Adrenal gland (tissue), 12 donors: Measurements from ENCODE around the gene C15orf39. TPM values are rescaled to one million over a fixed set of nuclear protein-coding genes. Genes with fewer than 3 reads are reported as not detected.

Experiments
- DNase-seq, 7 donors: peaks; one replicate each; pipeline ENCODE4 v3.0.0-alpha.2; 2019 to 2020
- H3K27ac ChIP-seq, 5 donors: fragments of 200-600 bp; sonication (generic) in 4 of 5; 1 replicate in 3 of 5; 2 replicates in 2 of 5; pipeline versions ENCODE4 v1.5.1 to v1.8.0; 2016 to 2020; ENCODE audit warnings: mild to moderate bottlenecking in 1 of 5
- H3K27me3 ChIP-seq: fragments of 200-600 bp; 2 replicates; pipeline ENCODE4 v1.8.0; 2021
- H3K36me3 ChIP-seq, 2 donors: fragments of 200-600 bp; replicated peaks in 1 of 2; 1 replicate in 1 of 2; 2 replicates in 1 of 2; pipeline versions ENCODE4 v1.5.1 to v1.8.0; 2018 to 2022
- H3K4me1 ChIP-seq, 2 donors: fragments of 200-600 bp; replicated peaks in 1 of 2; 1 replicate in 1 of 2; 2 replicates in 1 of 2; pipeline versions ENCODE4 v1.5.1 to v1.8.0; 2018 to 2021
- H3K4me3 ChIP-seq, 4 donors: fragments of 200-600 bp; sonication (generic) in 3 of 4; one replicate each; pipeline ENCODE4 v1.5.1; 2016 to 2018
- H3K9me3 ChIP-seq, 3 donors: fragments of 200-600 bp; sonication (generic) in 1 of 3; replicated peaks in 1 of 3; 1 replicate in 2 of 3; 2 replicates in 1 of 3; pipeline versions ENCODE4 v1.5.1 to v1.8.0; 2016 to 2021
- CTCF ChIP-seq, 6 experiments: fragments of 450-650 bp in 4 of 6; fragments of 200-600 bp in 2 of 6; sonication (generic) in 1 of 6; IDR thresholded peaks; 1 replicate in 5 of 6; 2 replicates in 1 of 6; pipeline versions ENCODE4 v1.5.1 to v1.8.0; 2016 to 2021; ENCODE audit warnings: antibody characterized with exemption in 6 of 6, mild to moderate bottlenecking in 2 of 6, moderate library complexity in 1 of 6
- POLR2A ChIP-seq, 2 donors: fragments of 450-650 bp; IDR thresholded peaks; one replicate each; pipeline ENCODE4 v1.6.1; 2017; ENCODE audit warnings: antibody characterized with exemption in 2 of 2, mild to moderate bottlenecking in 2 of 2, moderate library complexity in 1 of 2
- WGBS, 4 donors: extraction: QIAGEN DNeasy Blood & Tissue Kit in 2 of 4; methylation state at CpG; one replicate each; pipeline versions ENCODE4 v1.1.5 to v1.1.7; 2013 to 2017; 5-methylcytosine and 5-hydroxymethylcytosine counted together
- intact Hi-C, 2 donors: fragments of 100-400 bp; cut with DNase I; formaldehyde crosslinking; loops; one replicate each; pipeline versions ENCODE4 v1.14.1 to v1.15.0; 2022 to 2023
- polyA plus RNA-seq, 3 donors: library from polyadenylated mRNA; stranded (reverse); fragments of 200-250 nt in 2 of 3; fragments of 350-450 nt in 1 of 3; fragmentation: Illumina TruSeq in 1 of 3; extraction: RNeasy Lipid Tissue Mini Kit (QIAGEN cat#74804) in 1 of 3; gene quantifications; one replicate each; pipeline ENCODE4 v1.2.3, GENCODE V29; 2013 to 2014
- total RNA-seq, 9 donors: library from RNA; depleted of rRNA in 4 of 9; stranded (reverse); fragments of >200 nt in 4 of 9; fragments of 120-200 nt in 1 of 9; fragmentation: NEBNext Ultra II Directional in 1 of 9; extraction: Animal tissue kit (Norgen Biotek cat#: 25700) in 1 of 9; gene quantifications; one replicate each; pipeline versions ENCODE4 v1.1.0 to v1.2.4, GENCODE V29; 2013 to 2023
- donor health status: healthy with polysubstance abuse.
- donor health status: Bipolar disorder and iron deficiency.
- donor health status: DM: yes; HTN: yes; CAD: no.
- donor health status: DM: no; HTN: no; CAD: no.
- donor health status: DM: no; HTN: no; CAD: no.
- donor health status: DM: yes; HTN: yes; CAD: no.

C15orf39 gene
- total and polyA plus RNA-seq, 12 donors: 5.6 to 50.6 (median 29.8) TPM

GRCh38 chr15:75209289-75209676 is 7.6 kb downstream of the C15orf39 start:
- no peaks in the 10 kb centered on the region for H3K9me3 ChIP-seq
- H3K4me3 ChIP-seq: no peak overlapping the region
- intact Hi-C loops: loop anchor here (5.0 kb wide), 1 partner anchor 182 kb away; no protein-coding TSS in a partner anchor
- H3K27me3 ChIP-seq: no peaks in the 10 kb centered on the region
- DNase-seq: no peak
- WGBS, 4 donors: 76 to 77% (median 76%) methylated on average over 8 of the region's 8 CpGs
- TF ChIP-seq POLR2A (IDR thresholded peaks at IDR 0.05) (no peak), CTCF (IDR thresholded peaks at IDR 0.05) (no peak)
- peaks cover 0 to 60% of the 10 kb centered on the region in 2 donors for H3K36me3 ChIP-seq
- peaks cover 28 to 75% of the 10 kb centered on the region in 2 donors for H3K4me1 ChIP-seq
- H3K27ac ChIP-seq: peak overlapping the region in 1 of 5 donors; percentile 13

DNA sequence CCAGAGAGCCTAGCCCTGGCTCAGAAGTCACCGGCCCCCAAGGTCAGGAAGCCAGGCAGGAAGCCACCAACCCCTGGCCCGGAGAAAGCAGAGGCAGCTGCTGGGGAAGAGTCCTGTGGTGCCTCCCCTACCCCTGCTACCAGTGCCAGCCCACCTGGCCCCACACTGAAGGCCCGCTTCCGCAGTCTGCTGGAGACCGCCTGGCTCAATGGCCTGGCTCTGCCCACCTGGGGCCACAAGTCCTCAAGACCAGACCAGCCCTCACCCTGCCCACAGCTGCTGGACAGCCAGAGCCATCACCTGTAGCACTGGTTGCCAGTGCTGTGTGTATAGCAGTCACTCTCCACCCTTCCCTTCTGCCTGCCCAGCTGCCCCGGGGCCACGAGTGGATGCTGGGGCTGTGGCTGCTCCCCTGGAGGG is 9.1 kb downstream of the C15orf39 start:
- intact Hi-C loops: no loop called here
- H3K9me3 ChIP-seq: no peaks in the 10 kb centered on the region
- DNase-seq: peak in 2 of 7 donors; percentile 43 to 61
- no peak overlapping the region for H3K4me3 ChIP-seq
- peak overlapping the region in 1 of 5 donors; percentile 49 for H3K27ac ChIP-seq
- TF ChIP-seq POLR2A (IDR thresholded peaks at IDR 0.05) (no peak), CTCF (IDR thresholded peaks at IDR 0.05) (no peak)
- WGBS, 4 donors: 55 to 94% (median 65%) methylated on average over 3 to 7 of the region's 7 CpGs
- H3K4me1 ChIP-seq: peaks cover 15 to 61% of the 10 kb centered on the region in 2 donors
- no peaks in the 10 kb centered on the region for H3K27me3 ChIP-seq
- H3K36me3 ChIP-seq: peaks cover 0 to 60% of the 10 kb centered on the region in 2 donors

- Histone ChIP-seq H3K27me3 (no peaks in the 10 kb centered on the region), H3K27ac (no peak overlapping the region), H3K4me1 (peaks cover 14 to 55% of the 10 kb centered on the region in 2 donors), H3K4me3 (no peak overlapping the region), H3K9me3 (no peaks in the 10 kb centered on the region), H3K36me3 (peaks cover 0 to 54% of the 10 kb centered on the region in 2 donors)
- intact Hi-C loops: no loop called here
- TF ChIP-seq POLR2A (IDR thresholded peaks at IDR 0.05) (no peak), CTCF (IDR thresholded peaks at IDR 0.05) (no peak)
- 64 to 70% (median 68%) methylated on average over 6 to 9 of the region's 9 CpGs for WGBS, 4 donors
- peak in 2 of 7 donors; percentile 31 to 68 for DNase-seq
Measured at GRCh38 chr15:75211436-75212199, 9.9 kb downstream of the C15orf39 start.

- 82 to 91% (median 86%) methylated on average over 3 to 7 of the region's 7 CpGs for WGBS, 4 donors
- Histone ChIP-seq H3K36me3 (peaks cover 0 to 46% of the 10 kb centered on the region in 2 donors), H3K27me3 (no peaks in the 10 kb centered on the region), H3K4me3 (no peak overlapping the region), H3K4me1 (peaks cover 6 to 49% of the 10 kb centered on the region in 2 donors), H3K27ac (no peak overlapping the region), H3K9me3 (no peaks in the 10 kb centered on the region)
- intact Hi-C loops: no loop called here
- no peak for DNase-seq
- no peak for TF ChIP-seq CTCF (IDR thresholded peaks at IDR 0.05)
- TF ChIP-seq POLR2A (IDR thresholded peaks at IDR 0.05): no peak
Measured at GRCh38 chr15:75212200-75212858, 10.6 kb downstream of the C15orf39 start.
